GM12875 (cell line): ENCODE measurements around the gene TLE1.

ENCODE experiments used
- H3K4me3 ChIP-seq: one replicate; pipeline ENCODE4 v1.5.1; 2011; ENCODE audit warnings: low read depth, low read length, control low read depth
- TF ChIP-seq, protein P1 (sequence below): IDR thresholded peaks from 2 replicates; pipeline ENCODE4 v1.5.1; 2011; ENCODE audit warnings: low read depth, mild to moderate bottlenecking, control low read depth, inconsistent platforms, low read length, moderate library complexity, borderline replicate concordance; ENCODE audit not compliant: insufficient read depth

The TLE1 gene

DNA sequence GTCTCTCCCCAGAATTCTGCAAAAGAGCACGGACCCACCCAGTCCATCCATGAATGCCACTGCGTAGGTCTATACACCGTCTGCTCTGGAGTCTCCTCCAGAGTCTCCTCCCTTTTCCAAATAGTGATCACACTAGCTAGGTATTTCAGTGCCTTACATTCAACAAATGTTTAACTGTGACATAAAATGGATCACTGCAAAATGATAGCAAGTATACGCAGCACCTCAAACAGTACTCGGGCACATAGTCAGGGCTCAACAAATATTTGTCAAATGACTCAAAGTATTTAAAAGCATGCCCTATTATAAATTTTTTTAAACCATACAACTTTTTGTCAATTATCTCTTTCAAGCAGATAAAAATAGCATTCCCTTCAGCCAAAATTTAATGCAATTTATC lies 60.5 kb downstream of the TLE1 start:
- no peak overlapping the region for H3K4me3 ChIP-seq
- TF ChIP-seq, protein P1, sequence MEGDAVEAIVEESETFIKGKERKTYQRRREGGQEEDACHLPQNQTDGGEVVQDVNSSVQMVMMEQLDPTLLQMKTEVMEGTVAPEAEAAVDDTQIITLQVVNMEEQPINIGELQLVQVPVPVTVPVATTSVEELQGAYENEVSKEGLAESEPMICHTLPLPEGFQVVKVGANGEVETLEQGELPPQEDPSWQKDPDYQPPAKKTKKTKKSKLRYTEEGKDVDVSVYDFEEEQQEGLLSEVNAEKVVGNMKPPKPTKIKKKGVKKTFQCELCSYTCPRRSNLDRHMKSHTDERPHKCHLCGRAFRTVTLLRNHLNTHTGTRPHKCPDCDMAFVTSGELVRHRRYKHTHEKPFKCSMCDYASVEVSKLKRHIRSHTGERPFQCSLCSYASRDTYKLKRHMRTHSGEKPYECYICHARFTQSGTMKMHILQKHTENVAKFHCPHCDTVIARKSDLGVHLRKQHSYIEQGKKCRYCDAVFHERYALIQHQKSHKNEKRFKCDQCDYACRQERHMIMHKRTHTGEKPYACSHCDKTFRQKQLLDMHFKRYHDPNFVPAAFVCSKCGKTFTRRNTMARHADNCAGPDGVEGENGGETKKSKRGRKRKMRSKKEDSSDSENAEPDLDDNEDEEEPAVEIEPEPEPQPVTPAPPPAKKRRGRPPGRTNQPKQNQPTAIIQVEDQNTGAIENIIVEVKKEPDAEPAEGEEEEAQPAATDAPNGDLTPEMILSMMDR: no peak

DNA sequence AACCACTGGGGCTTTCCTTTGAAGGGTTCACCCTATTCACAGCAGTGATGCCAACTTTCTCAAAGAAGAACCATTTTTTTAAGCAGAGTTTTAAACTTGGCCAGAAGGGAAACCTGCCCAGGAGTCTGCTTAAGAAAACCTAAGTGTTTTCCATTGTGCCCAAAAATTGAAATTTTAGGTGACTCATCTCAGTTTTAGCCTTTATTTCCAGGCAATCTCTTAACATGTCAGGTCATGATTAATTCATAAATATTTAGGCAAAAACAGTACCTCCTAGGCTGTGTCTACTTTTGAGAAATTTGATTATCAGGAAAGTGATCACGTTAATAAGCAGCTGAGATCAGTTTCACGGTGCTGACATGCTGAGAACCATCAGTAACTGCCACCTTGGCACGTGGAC lies 61.9 kb downstream of the TLE1 start:
- H3K4me3 ChIP-seq: no peak overlapping the region
- TF ChIP-seq, protein P1: no peak

DNA sequence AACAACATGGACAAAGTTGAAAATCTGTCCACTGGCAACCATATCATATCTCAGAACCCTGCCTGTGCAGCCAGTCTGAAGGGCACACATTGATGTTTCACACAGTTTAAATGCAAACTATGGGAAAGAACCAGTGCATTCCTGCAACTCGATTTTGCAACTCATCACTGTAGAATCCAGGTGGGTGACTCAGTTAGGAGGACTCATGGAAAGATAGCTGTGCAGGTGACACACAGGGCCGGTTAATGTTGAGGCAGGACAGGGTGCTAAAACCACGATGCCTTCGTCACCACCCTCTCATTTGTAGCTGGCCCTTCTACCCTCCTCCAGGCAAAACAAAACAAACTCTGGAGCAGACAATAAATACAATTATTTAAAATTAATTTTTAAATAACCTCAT lies 62.8 kb downstream of the TLE1 start:
- H3K4me3 ChIP-seq: no peak overlapping the region
- TF ChIP-seq, protein P1: no peak

DNA sequence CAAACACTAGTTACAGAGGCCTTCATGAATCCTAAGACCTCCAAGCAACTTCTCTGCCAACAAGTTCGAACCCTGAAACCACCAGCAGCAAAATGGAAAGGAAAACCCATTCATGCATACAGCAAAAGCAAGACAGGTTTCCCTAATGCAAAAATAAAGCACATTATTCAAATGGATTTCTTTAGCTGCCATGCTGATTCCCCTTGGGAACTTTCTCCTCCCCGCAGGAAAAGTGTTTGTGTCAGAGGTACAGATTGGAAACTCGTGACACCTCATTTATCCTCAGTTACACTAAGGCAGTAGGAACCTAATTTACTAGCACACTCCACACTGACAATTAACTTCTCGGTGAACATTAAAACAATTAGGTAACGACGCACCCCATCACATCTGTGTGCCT lies 63.4 kb downstream of the TLE1 start:
- no peak overlapping the region for H3K4me3 ChIP-seq
- TF ChIP-seq, protein P1: no peak

DNA sequence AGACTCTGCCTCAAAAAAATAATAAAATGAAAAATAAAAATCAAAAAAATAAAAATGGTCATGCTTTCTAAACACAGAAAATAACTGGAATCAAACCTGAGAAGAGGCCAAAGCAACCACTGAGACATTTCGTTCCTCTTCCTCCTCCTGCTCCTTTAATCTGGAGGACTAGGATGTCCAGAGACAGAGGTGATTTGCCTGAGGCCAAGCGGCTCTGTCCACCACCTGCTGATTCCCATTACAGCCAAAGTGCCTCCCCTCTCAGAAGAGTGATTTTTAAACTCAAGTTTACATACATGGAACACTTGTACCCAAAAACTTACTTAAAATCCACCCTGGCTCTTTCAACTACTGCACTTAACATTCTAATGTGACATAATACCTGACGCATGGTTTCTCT lies 65.6 kb downstream of the TLE1 start:
- H3K4me3 ChIP-seq: no peak overlapping the region
- TF ChIP-seq, protein P1: no peak

DNA sequence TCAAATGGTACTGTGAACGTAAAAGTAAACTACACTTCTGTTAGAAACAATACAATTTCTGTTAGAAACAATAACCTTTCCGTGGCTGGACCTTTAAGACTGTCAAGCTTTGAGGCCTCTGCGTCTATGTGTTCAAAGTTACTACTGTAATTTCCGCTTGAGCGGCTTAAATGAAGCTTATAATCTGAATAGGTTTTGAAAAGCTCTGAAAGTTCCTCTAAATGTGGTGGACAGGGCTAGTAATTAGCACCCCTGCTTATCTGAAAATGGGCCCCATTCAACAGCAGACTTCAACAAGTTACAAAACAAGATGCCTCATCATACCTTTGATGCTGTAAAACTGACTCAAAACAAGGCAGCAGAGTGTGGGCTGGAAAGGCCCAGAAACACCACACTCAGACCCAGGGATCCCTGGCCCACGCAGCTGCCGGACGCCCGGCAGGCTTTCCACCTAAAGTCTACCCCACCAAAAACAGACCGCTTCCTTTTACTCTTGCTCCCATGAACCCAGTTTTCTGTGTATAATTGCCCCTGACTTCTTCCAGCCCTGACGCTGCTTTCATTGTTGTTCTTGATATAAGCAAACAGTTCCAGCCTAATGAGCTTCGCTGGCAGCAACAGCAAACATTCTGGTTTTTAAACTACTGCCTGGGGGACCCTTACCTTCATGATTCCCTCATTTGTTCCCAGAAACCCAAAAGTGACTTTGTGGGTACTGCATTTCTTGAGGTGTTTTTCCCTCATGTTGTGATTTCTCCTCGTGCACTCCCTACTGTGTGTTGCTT lies 66.7 kb downstream of the TLE1 start:
- no peak overlapping the region for H3K4me3 ChIP-seq
- TF ChIP-seq, protein P1: no peak

DNA sequence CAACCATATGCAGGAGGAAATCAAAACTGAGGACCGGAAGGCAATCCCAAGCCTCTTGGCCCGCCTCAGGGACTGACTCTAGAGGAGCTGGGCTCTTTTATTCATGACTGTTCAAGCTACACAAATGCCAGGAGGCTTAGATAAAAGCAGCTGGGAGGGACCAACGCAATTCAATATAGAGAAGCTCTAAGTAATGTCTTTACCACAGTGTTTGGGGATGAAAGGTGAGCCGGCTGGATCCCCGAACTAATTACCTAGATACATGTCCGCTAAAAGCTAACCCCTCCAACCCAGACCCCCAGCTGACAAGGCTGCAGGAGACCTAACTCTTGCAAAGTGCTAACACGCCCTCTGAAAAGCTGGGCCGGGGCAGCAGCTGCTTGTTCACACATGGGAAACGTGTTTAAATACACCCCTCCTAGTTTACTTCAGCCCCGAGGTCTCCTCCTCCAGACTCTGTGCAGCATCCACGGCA lies 67.5 kb downstream of the TLE1 start:
- TF ChIP-seq, protein P1: no peak
- no peak overlapping the region for H3K4me3 ChIP-seq
